Activated CD4-positive, alpha-beta T cell treated with anti-CD3 and anti-CD28 coated beads, Interleukin-2, Interleukin-4, amounts not matched to agents 100 ng/mL and 50 ng/mL, durations not matched to agents 16 hours and 8 hours (primary cell): ENCODE data around the gene CLTC.
"Not testable (repeated sequence)": the region's sequence is repeated elsewhere in the genome, so short reads cannot be mapped to it uniquely, and the experiment has no call there.

Experiments
- DNase-seq: peaks from one replicate; pipeline ENCODE4 v3.0.0-alpha.2; 2020; ENCODE audit warnings: low spot score

Gene CLTC

GRCh38 chr17:59619298-59620063 is at the start of gene CLTC:
Gene CLTC (plus strand): TSS chr17:59619895. CDS start chr17:59620132, 237 bp downstream.
- DNase-seq = peak; percentile 91

DNA sequence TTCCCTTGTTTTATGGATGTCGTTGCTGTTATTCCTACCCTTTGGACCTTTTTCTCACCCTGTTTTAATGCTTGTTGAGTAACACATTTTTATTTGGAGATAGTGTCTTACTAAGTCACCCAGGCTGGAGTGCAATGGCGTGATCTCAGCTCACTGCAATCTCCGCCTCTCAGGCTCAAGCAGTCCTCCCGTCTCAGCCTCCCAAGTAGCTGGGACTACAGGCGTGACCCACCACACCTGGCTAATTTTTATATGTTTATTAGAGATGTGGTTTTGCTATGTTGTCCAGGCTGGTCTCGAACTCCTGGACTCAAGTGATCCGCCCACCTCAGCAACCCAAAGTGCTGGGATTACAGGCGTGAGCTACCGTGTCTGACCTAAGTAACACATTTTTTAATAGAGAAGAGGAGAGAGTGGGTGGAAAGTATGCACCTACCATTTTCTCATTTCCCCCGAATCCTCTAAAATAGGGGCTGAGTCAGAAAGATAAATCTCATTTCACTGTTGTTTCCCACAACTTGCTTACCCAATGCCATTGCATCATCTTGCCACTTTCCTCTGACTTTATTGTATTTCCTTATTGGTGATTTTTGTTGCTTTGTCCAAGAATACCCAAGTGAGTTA is 47.3 kb upstream of the CLTC start:
- DNase-seq = peak; percentile 72

DNA sequence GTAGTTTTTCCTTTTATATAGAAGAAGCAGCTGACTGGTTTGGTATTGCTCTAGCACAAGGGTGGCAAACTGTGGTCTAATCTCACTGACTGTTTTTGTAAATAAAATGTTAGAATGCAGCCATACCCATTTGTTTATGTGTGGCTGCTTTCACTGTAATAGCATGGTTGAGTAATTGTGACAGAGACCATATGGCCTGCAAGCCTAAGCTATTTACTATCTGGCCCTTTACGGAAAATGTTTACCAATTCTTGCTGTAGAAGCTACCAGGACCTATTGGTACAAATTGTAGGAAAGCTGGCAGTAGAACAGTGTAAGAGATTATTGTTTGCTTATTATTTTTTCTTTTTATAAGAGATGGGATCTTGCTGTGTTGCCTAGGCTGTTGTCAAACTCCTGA is 35.5 kb upstream of the CLTC start:
- DNase-seq = not testable (repeated sequence)

- DNase-seq = no peak
Measured at GRCh38 chr17:59600169-59600568, 19.5 kb upstream of the CLTC start.

GRCh38 chr17:59601130-59601529 is 18.6 kb upstream of the CLTC start:
- DNase-seq = peak; percentile 80

GRCh38 chr17:59607061-59607460 is 12.6 kb upstream of the CLTC start:
- DNase-seq = no peak

GRCh38 chr17:59607817-59608403 is 11.8 kb upstream of the CLTC start:
- no peak for DNase-seq

DNA sequence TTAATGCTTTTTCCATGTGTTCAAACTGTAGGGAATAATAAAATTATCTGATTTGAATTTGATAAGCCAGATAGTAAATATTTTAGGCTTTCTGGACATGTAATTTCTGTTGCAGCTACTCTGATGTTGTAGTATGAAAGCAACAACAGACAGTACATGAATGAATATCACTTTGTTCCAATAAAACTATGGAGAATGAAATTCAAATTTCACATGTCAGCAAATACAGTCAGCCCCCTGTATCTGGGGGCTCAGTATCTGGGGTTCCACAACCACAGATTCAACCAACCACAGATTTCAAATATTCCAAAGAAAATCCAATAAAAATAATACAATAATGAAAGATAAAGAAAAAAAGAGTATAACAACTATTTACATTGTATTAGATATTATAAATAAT is 8.2 kb upstream of the CLTC start:
- no peak for DNase-seq

- DNase-seq = no peak
Measured at GRCh38 chr17:59616253-59616920, 3.3 kb upstream of the CLTC start.

DNA sequence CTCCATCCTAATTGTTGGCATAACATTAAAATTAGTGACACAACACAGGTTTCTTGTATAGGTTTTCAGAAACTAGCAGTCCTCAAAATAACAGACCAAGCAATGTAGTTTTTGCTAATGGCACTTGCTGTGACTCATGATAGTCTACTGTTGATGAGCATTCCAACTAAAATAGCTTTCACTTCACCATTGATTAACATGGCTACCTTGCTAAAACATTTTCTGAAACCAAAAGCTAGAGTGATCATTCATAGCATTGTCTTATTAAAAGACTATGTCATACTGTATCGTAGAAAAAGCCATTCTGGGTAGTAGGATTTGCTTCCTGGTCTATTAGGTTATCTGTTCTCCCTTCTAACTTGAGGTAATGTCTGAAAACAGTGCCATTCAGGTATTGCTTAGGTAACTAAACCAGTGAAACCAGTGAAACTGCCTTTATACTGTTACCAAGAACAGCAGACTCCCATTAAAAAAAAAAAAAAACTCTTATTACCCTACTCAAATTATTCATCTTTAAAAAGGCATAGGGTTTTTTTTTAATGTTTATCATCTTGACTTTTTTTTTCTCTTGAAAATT is 2.5 kb upstream of the CLTC start:
- no peak for DNase-seq

- no peak for DNase-seq
Measured at GRCh38 chr17:59619035-59619297, 729 bp upstream of the CLTC start.

DNA sequence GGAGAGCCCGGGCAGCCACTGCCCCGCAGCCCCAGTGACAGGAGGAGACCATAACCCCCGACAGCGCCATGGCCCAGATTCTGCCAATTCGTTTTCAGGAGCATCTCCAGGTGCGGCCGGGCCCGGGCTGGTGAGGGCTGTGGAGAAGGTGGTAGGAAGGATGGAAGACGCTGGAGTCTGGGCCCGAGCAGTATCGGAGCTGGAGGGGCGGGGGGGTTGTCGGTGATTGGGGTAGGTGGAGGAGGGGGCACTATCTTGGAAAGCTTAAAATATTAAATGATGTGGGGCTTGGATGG is 317 bp downstream of the CLTC start:
- no peak for DNase-seq

GRCh38 chr17:59620518-59621259 is 994 bp downstream of the CLTC start:
- DNase-seq = peak; percentile 61

GRCh38 chr17:59621771-59622170 is 2.1 kb downstream of the CLTC start:
- no peak for DNase-seq

GRCh38 chr17:59623151-59623550 is 3.5 kb downstream of the CLTC start:
- DNase-seq = no peak

GRCh38 chr17:59626756-59627155 is 7.1 kb downstream of the CLTC start:
- no peak for DNase-seq

- DNase-seq = no peak
Measured at GRCh38 chr17:59627274-59627673, 7.6 kb downstream of the CLTC start.

DNA sequence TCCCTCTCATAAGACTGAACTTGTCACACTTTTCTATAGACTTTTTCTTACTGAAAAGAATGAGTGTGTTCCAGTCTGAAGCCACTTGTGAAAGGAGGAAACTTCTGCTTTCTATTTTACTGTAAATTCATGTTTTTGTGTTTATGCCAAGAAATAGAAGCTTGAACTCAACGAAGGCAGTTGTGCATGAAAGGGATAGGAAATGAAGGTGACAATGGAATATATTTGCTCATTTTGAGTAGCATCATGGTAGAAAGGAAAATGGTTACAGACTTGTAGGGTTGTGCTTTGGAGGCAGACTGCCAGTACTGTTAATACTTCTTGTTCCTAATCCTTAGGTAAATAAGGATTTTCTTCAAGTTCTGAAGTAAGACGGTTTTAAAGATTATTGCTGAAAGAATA is 8.1 kb downstream of the CLTC start:
- DNase-seq = no peak

DNA sequence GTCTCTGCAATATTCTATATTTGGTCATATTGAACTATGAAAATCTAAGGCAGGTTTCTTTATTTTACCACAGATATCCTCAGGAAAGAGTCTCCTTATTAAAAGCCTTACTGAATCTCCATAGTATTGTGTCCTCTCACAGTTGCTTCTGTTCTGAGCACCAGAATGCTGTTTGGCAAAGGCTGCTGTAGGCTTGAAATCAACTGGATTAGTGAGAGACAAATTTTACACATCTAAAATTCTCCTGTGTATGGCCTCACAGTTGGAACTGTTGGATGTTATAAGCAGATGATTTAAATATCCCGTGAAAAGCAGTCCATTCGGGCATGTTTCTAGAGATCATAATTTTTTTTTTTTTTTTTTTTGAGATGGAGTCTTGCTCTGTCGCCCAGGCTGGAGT is 9.5 kb downstream of the CLTC start:
- DNase-seq = no peak

GRCh38 chr17:59631276-59631675 is 11.6 kb downstream of the CLTC start:
- DNase-seq = no peak

DNA sequence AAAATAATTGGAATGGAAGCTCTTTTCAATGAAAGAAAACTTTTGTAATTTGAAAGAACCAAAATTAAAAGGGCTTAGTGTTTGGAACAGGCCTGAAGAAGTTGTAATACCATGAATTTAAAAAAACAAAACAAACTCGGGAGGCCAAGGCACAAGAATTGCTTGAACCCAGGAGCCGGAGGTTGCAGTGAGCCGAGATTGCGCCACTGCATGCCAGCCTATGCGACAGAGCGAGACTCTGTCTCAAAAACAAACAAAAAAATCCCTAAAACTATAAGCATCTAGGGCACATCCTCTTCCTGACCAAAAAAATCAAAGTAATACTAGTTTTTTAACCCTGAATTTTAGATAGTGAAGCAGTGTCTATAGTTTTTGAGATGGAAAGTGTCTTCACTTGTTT is 12.7 kb downstream of the CLTC start:
- DNase-seq = no peak

GRCh38 chr17:59633658-59634359 is 14.1 kb downstream of the CLTC start:
- no peak for DNase-seq
